Uterus (tissue), 4 donors: ENCODE data around the gene THBD. TPM values are rescaled to one million over a fixed set of nuclear protein-coding genes. Genes with fewer than 3 reads are reported as not detected.

Experiments used
- DNase-seq, 2 donors: peaks; one replicate each; pipeline ENCODE4 v3.0.0-alpha.2; 2019 to 2020
- H3K27ac ChIP-seq, 2 donors: fragments of 200-600 bp; sonication (generic); 1 replicate in 1 of 2; 2 replicates in 1 of 2; pipeline ENCODE4 v1.5.1; 2016 to 2018
- H3K27me3 ChIP-seq, 2 donors: fragments of 200-600 bp; sonication (generic); one replicate each; pipeline ENCODE4 v1.5.1; 2018 to 2019; ENCODE audit warnings: control low read depth in 1 of 2
- H3K36me3 ChIP-seq, 2 donors: fragments of 200-600 bp; sonication (generic); one replicate each; pipeline ENCODE4 v1.5.1; 2019; ENCODE audit warnings: control low read depth in 1 of 2
- H3K4me1 ChIP-seq, 2 donors: fragments of 200-600 bp; sonication (generic); one replicate each; pipeline ENCODE4 v1.5.1; 2018 to 2019; ENCODE audit warnings: control low read depth in 1 of 2
- H3K4me3 ChIP-seq, 2 donors: fragments of 200-600 bp; sonication (generic); 1 replicate in 1 of 2; 2 replicates in 1 of 2; pipeline ENCODE4 v1.5.1; 2018 to 2019; ENCODE audit warnings: mild to moderate bottlenecking in 1 of 2
- H3K9me3 ChIP-seq, 2 donors: fragments of 200-600 bp; sonication (generic); one replicate each; pipeline ENCODE4 v1.5.1; 2019; ENCODE audit warnings: control low read depth in 1 of 2
- POLR2A ChIP-seq, 2 donors: fragments of 450-650 bp; IDR thresholded peaks; one replicate each; pipeline ENCODE4 v1.6.1; 2016; ENCODE audit warnings: antibody characterized with exemption in 2 of 2, mild to moderate bottlenecking in 1 of 2, moderate library complexity in 1 of 2
- intact Hi-C: fragments of 100-400 bp; cut with DNase I; formaldehyde crosslinking; loops from one replicate; pipeline ENCODE4 v1.15.1; 2023; ENCODE audit warnings: low total_unique reads
- total RNA-seq, 4 donors: library from RNA; depleted of rRNA in 3 of 4; stranded (reverse); fragments of >200 nt in 3 of 4; gene quantifications; one replicate each; pipeline versions ENCODE4 v1.1.0 to v1.2.4, GENCODE V29; 2014 to 2023
- TF ChIP-seq, protein P1 (sequence below), 4 experiments: fragments of 200-600 bp in 2 of 4; fragments of 450-650 bp in 2 of 4; sonication (generic) in 2 of 4; IDR thresholded peaks; one replicate each; pipeline ENCODE4 v1.5.1; 2016 to 2019; ENCODE audit warnings: antibody characterized with exemption in 4 of 4, mild to moderate bottlenecking in 2 of 4, moderate library complexity in 1 of 4
- donor health status: DM: yes; HTN: yes; CAD: no.

The THBD gene
- total RNA-seq, 4 donors from 2014 or later, result 8.6 to 42.6 (median 28.4) TPM

DNA sequence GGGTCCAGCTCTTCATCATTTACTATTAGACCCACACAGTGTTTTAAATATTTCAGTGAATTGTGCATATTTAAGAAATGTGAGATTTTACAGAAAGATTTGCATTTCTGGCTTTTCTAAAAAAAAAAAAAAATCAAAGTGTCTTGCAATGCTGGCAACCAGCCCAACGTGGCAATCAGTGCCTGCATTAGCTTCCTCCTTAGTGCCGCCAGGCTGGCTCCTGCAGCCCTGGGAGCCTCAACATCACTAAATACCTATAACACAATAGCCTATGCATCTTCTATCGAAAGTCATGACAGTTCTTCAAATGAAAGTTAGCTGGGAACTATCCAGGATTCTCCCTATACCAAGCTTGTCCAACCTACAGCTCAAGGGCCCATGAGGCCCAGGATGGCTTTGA, 46.0 kb upstream of the THBD start:
- Histone ChIP-seq H3K27ac (no peak overlapping the region), H3K27me3 (no peaks in the 10 kb centered on the region), H3K9me3 (no peaks in the 10 kb centered on the region), H3K36me3 (no peaks in the 10 kb centered on the region), H3K4me3 (no peak overlapping the region), H3K4me1 (no peaks in the 10 kb centered on the region)
- intact Hi-C loops, result no loop called here
- no peak for TF ChIP-seq POLR2A (IDR thresholded peaks at IDR 0.05)
- TF ChIP-seq, protein P1, sequence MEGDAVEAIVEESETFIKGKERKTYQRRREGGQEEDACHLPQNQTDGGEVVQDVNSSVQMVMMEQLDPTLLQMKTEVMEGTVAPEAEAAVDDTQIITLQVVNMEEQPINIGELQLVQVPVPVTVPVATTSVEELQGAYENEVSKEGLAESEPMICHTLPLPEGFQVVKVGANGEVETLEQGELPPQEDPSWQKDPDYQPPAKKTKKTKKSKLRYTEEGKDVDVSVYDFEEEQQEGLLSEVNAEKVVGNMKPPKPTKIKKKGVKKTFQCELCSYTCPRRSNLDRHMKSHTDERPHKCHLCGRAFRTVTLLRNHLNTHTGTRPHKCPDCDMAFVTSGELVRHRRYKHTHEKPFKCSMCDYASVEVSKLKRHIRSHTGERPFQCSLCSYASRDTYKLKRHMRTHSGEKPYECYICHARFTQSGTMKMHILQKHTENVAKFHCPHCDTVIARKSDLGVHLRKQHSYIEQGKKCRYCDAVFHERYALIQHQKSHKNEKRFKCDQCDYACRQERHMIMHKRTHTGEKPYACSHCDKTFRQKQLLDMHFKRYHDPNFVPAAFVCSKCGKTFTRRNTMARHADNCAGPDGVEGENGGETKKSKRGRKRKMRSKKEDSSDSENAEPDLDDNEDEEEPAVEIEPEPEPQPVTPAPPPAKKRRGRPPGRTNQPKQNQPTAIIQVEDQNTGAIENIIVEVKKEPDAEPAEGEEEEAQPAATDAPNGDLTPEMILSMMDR (IDR thresholded peaks at IDR 0.05), result no peak
- no peak for DNase-seq

DNA sequence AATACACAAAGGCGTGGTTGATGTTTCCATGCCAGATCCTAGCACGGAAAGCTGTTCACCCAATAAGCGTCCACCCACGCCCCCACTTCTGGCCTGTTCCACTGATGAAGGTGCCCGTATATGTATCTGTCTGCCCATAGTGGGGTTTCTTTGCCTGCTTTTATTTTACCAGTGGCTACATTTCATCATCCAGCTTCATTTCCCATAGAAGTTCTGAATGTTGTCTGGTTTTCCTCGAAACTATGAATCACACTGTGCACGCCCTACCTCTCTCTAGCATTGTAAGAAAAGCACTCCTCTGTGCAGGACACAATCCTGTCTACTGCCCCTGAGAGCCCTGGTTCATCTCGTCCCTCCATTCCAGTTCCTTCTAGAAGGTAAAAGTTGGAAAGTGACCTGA, 45.5 kb upstream of the THBD start:
- H3K9me3 ChIP-seq, result no peaks in the 10 kb centered on the region
- no peaks in the 10 kb centered on the region for H3K27me3 ChIP-seq
- no peak overlapping the region for H3K4me3 ChIP-seq
- H3K4me1 ChIP-seq, result no peaks in the 10 kb centered on the region
- no peak for TF ChIP-seq POLR2A (IDR thresholded peaks at IDR 0.05)
- TF ChIP-seq, protein P1 (IDR thresholded peaks at IDR 0.05), result no peak
- intact Hi-C loops, result no loop called here
- no peak for DNase-seq
- no peaks in the 10 kb centered on the region for H3K36me3 ChIP-seq
- H3K27ac ChIP-seq, result no peak overlapping the region

DNA sequence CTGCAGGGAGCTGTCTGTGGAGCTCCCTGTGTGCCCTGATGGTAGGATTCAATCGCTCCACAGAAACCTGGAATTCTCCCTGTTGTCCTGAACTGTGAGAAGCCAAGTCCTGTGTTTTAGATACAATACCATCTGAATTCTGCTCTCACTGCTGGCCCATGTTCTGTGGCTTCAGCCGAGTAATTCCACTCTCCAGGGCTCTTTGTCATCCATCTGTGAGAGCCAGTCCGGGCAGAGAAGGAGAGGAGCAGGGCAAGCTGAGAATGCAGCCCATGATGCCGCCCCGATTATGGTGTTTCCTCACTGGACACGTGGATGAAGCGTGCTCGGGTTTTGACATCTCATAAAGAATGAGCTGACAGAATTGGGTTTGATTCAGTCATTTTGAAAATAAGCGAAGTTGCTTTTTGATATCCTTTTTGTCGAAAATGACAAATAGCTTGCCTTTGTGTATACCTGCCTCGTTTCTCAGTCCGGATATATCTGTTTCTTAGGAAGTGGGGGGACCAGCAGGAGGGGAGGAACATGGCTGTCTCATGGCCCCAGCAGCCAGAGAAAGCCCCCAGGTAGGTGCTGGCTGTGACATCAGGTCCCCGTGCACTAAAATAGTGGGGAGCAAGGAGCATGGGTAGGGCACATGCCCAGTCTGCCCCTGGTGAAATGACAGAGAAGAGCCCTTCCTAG, 44.9 kb upstream of the THBD start:
- H3K27ac ChIP-seq, result no peak overlapping the region
- no peaks in the 10 kb centered on the region for H3K36me3 ChIP-seq
- no peak overlapping the region for H3K4me3 ChIP-seq
- no peak for TF ChIP-seq POLR2A (IDR thresholded peaks at IDR 0.05)
- TF ChIP-seq, protein P1 (IDR thresholded peaks at IDR 0.05), result no peak
- no peak for DNase-seq
- no peaks in the 10 kb centered on the region for H3K9me3 ChIP-seq
- H3K27me3 ChIP-seq, result no peaks in the 10 kb centered on the region
- intact Hi-C loops, result no loop called here
- no peaks in the 10 kb centered on the region for H3K4me1 ChIP-seq

DNA sequence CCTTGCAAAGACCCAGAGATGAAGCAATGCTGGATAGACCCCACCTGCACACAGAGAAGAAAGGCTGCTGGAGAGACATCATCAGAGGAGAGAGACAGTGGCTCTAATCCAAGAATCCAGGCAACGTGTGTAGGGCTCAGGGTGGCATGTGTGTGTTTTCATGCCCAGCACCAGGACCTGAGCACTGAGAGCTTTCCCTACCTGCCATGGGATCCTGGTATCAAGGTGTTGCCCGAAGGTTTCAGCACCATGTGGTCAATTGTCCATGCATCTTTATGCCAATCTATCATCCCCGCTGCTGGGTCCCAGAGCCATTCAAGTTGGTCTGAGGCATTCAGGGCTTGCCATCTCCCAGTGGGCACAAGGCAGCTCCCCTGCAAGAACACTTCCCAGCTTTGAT, 44.1 kb upstream of the THBD start:
- Histone ChIP-seq H3K9me3 (no peaks in the 10 kb centered on the region), H3K36me3 (no peaks in the 10 kb centered on the region), H3K4me1 (no peaks in the 10 kb centered on the region), H3K27me3 (no peaks in the 10 kb centered on the region), H3K4me3 (no peak overlapping the region), H3K27ac (no peak overlapping the region)
- DNase-seq, result peak in 1 of 2 donors; percentile 3
- TF ChIP-seq, protein P1 (IDR thresholded peaks at IDR 0.05), result no peak
- TF ChIP-seq POLR2A (IDR thresholded peaks at IDR 0.05), result no peak
- intact Hi-C loops, result no loop called here

DNA sequence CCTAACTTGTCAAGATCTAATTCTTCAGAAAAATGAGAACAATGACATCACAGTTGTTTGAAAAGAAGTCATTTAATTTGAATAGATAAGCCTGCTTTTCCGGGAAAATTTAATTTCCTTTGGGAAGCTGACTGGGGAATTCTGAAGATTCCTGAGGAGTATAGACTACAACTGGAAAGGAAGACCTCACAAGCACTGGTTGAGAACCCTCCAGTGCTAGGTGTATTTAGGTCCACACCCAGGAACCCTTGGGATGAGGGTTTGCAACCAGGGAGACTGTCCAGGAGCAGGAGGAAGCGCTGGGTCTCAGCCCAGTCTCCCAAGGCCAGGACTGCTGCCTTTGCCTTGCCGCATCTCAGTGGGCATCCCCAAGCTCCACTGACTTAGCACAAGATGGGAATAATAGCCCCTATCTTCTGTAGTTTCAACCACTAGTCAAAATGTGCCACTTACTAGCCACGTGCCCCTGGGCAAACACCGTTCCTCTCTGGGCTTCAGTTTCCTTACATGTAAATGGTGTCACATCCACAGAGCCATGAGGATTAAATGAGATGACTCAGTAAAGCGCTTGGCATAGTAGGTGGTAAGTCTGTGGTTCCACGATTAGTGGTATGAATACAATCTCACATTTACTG, 43.5 kb upstream of the THBD start:
- Histone ChIP-seq H3K9me3 (no peaks in the 10 kb centered on the region), H3K27me3 (no peaks in the 10 kb centered on the region), H3K4me3 (no peak overlapping the region), H3K27ac (peak overlapping the region in 1 of 2 donors; percentile 47), H3K4me1 (no peaks in the 10 kb centered on the region), H3K36me3 (no peaks in the 10 kb centered on the region)
- TF ChIP-seq POLR2A (IDR thresholded peaks at IDR 0.05), result no peak
- TF ChIP-seq, protein P1 (IDR thresholded peaks at IDR 0.05), result no peak
- peak in 1 of 2 donors; percentile 4 for DNase-seq
- intact Hi-C loops, result no loop called here
